Tibial nerve (tissue), 4 donors: ENCODE data around the gene NEU4.

ENCODE experiments used
- EP300 ChIP-seq, 2 donors: sonication (generic); formaldehyde crosslinking; IDR thresholded peaks; one replicate each; pipeline ENCODE4 v1.6.1; 2017; ENCODE audit warnings: antibody characterized with exemption in 2 of 2, mild to moderate bottlenecking in 1 of 2
- POLR2A ChIP-seq, 2 donors: fragments of 450-650 bp; IDR thresholded peaks; one replicate each; pipeline ENCODE4 v1.6.1; 2017; ENCODE audit warnings: antibody characterized with exemption in 2 of 2, mild to moderate bottlenecking in 2 of 2, moderate library complexity in 2 of 2
- TF ChIP-seq, protein P1 (sequence below), 5 experiments: fragments of 200-600 bp in 3 of 5; fragments of 450-650 bp in 2 of 5; sonication (generic) in 3 of 5; IDR thresholded peaks; one replicate each; pipeline ENCODE4 v1.5.1; 2016 to 2019; ENCODE audit warnings: antibody characterized with exemption in 5 of 5, mild to moderate bottlenecking in 3 of 5, moderate library complexity in 2 of 5

DNA sequence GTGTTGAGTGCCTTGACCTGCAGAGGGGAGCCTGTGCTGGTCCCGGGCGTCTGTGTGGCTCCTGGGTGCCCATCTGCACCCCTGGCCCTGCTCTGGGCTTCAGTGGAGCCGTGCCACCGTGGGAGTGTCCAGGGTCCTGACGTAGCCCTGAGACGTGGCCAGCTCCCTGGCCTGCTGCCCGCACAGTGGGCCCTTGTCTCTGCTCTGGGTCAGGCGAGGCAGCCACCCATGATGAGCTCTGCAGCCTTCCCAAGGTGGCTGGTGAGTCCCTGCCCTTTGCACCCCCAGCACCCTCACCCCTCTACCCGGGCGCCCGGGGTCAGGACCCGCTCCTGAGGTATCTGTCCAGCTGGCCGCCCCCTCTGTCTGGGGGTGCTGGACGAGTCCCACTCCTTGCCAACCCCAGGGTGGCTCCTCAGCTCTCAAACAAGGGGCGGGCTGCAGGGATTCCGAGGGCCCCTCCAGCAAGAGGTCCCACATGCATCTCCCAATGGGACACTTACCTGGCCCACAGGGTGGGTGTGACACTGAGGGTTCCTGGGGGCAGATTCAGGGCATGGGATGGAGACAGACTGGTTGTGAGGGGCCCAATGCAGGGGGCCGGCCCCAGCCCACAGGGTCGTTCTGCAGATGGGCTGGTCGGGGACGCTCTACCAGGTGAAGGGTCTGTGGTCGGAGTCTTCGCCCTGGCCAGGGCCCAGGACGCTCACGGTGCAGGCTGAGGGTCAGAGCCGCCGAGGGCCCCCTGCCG, 2.4 kb downstream of the NEU4 start:
- TF ChIP-seq, protein P1, sequence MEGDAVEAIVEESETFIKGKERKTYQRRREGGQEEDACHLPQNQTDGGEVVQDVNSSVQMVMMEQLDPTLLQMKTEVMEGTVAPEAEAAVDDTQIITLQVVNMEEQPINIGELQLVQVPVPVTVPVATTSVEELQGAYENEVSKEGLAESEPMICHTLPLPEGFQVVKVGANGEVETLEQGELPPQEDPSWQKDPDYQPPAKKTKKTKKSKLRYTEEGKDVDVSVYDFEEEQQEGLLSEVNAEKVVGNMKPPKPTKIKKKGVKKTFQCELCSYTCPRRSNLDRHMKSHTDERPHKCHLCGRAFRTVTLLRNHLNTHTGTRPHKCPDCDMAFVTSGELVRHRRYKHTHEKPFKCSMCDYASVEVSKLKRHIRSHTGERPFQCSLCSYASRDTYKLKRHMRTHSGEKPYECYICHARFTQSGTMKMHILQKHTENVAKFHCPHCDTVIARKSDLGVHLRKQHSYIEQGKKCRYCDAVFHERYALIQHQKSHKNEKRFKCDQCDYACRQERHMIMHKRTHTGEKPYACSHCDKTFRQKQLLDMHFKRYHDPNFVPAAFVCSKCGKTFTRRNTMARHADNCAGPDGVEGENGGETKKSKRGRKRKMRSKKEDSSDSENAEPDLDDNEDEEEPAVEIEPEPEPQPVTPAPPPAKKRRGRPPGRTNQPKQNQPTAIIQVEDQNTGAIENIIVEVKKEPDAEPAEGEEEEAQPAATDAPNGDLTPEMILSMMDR (IDR thresholded peaks at IDR 0.05) = no peak
- no peak for TF ChIP-seq POLR2A (IDR thresholded peaks at IDR 0.05)
- TF ChIP-seq EP300 (IDR thresholded peaks at IDR 0.05) = no peak
